Measurements from ENCODE around the gene RERE.

GRCh38 chr1:8487249-8487648, 330.2 kb downstream of the RERE start:
- TF ChIP-seq CTCF (conservative IDR thresholded peaks at IDR 0.05; ENCODE audit: low read depth in 2 of 2): no peak
- no peak for TF ChIP-seq JUNB (IDR thresholded peaks at IDR 0.05; ENCODE audit: unreplicated experiment)
- no peak for TF ChIP-seq POLR2AphosphoS5 (IDR thresholded peaks at IDR 0.05; ENCODE audit: low read depth)
- no peak for TF ChIP-seq EZH2 (IDR thresholded peaks at IDR 0.05; ENCODE audit: low read depth, unreplicated experiment)
- no peak for TF ChIP-seq EZH2phosphoT487 (IDR thresholded peaks at IDR 0.05; ENCODE audit: unreplicated experiment)
- TF ChIP-seq, protein P1, sequence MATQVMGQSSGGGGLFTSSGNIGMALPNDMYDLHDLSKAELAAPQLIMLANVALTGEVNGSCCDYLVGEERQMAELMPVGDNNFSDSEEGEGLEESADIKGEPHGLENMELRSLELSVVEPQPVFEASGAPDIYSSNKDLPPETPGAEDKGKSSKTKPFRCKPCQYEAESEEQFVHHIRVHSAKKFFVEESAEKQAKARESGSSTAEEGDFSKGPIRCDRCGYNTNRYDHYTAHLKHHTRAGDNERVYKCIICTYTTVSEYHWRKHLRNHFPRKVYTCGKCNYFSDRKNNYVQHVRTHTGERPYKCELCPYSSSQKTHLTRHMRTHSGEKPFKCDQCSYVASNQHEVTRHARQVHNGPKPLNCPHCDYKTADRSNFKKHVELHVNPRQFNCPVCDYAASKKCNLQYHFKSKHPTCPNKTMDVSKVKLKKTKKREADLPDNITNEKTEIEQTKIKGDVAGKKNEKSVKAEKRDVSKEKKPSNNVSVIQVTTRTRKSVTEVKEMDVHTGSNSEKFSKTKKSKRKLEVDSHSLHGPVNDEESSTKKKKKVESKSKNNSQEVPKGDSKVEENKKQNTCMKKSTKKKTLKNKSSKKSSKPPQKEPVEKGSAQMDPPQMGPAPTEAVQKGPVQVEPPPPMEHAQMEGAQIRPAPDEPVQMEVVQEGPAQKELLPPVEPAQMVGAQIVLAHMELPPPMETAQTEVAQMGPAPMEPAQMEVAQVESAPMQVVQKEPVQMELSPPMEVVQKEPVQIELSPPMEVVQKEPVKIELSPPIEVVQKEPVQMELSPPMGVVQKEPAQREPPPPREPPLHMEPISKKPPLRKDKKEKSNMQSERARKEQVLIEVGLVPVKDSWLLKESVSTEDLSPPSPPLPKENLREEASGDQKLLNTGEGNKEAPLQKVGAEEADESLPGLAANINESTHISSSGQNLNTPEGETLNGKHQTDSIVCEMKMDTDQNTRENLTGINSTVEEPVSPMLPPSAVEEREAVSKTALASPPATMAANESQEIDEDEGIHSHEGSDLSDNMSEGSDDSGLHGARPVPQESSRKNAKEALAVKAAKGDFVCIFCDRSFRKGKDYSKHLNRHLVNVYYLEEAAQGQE (IDR thresholded peaks at IDR 0.05; ENCODE audit: unreplicated experiment): no peak
- TF ChIP-seq ETS1 (IDR thresholded peaks at IDR 0.05): no peak
- no peak for TF ChIP-seq NANOG (IDR thresholded peaks at IDR 0.05; ENCODE audit: borderline replicate concordance)
